GM18858 (cell line): Measurements from ENCODE around the gene KDM5D.

Experiments used
- ATAC-seq: cut with Tn5 transposase; IDR thresholded peaks from one replicate; pipeline ENCODE4 v1.9.1; 2021; ENCODE audit not compliant: unreplicated experiment

The KDM5D gene

DNA sequence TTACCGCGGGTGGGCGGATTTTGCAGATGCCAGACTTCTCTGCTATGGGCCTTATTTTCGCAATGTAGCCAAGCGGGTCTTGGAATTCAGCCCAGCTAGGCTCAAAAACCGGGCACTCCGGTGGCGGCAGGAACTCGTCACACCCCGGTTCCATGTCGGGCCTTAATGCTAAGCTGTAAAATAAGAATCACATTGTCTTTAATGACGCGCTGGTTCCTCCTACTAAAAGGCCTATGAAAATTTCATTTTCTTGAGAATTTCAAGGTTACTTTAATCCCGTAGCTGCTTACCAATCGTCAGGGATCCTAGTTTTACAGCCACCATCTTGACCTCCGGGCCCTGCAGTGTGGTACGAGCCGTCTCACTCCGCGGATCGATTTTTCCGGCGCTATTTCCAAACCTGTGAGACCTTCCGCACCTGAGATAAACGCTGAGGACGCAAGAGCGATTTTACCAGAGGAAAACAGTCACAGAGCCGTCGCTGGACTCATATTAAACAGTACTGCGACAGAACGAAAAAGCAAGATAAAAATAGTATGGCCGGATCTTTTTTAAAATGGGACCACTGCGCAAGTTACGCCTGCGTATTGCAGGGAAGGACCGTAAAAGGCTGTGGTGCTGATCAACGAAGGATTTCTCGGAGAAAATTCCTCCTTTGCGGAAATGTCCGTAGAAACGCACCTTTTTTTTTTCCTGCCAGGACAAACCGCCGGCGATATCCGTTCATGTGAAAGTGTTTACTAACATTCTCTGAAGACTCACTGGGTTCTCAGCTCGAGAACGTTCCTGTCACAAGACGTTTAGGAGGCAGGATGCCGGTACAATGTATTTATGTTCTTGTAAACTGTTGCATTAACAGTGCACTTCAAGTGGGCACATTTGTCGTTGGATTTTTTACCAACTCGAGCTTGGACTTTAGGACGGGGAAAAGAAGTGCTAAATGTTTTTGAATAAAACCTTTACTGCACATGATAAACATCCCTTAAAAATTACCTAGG, at the start of gene KDM5D:
KDM5D (minus strand) TSS at position 346 of the 998 bp plus-strand sequence; CDS start at position 154, 192 bp downstream.
- no peak for ATAC-seq

- no peak for ATAC-seq
Observed at GRCh38 chrY:19768375-19768774, 23.8 kb upstream of the KDM5D start.

DNA sequence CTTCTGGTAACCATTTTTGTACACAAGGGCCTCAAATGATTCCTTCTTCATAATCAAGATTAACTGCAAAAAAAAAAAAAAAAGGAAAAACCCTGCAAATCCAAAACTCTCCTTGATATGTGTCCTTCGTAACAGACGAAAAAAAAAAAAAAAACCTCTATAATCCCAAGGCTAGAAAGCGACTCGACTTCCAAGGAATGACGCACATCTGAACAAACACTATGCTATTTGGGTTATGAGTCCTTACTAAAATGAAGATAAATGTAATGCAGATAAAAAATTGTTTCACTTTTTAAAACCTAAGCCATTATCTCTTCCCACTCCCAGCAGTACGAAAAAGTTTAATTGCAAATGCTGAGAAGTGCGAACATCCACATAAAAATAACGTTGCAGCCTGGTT, 1.2 kb downstream of the KDM5D start:
- no peak for ATAC-seq

DNA sequence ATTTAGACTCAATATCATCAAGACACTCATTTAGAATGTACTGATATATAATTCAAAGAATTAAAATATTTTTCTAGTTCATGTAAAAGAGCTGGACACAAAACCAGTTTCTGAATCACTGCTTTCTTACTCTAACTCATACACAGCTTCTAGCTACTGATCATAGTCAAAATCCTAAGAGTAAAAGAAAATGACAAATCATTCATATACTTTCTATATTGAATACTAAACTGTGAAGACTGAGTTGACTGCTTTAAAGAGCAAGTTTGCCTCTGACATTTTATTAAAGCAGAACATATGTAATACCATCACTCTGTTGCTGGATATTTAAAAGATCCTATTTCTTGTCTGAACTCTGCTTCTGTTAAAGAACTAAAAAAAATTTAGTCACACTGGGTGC, 2.4 kb downstream of the KDM5D start:
- no peak for ATAC-seq

DNA sequence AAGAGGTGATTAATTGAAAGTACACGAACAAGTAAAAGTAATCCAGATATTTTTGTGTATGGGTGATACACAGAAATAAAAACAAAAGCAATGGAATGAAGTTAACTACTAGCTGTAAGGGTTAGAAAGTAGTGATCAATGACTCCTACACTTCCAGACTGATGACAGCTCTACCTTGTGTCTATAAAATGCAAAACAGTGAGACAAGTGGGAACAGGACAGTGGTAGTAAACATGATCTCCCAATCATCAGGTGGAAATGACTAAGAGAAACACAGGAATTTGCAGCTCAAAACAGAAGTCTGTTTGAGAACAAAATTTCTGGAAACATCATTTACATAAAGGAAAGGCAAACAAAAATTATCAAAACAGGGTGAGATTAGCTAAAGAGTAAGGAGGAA, 10.1 kb downstream of the KDM5D start:
- no peak for ATAC-seq

DNA sequence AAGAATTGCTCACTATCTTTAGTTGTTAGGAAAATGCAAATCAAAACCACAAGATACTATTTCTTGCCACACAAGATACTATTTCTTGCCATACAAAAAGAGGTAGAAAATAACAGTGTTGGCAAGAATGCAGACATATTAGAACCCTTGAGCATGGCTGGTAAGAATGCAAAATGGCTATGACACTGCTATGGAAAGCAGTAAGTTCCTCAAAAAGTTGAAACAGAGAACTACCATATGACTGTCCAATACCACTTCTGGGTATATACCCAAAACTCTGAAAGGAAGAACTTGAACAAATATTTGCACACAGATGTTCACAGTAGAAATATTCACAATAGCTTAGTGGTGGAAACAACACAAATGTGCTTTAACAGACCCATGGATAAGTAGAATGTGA, 26.6 kb downstream of the KDM5D start:
- ATAC-seq = no peak

DNA sequence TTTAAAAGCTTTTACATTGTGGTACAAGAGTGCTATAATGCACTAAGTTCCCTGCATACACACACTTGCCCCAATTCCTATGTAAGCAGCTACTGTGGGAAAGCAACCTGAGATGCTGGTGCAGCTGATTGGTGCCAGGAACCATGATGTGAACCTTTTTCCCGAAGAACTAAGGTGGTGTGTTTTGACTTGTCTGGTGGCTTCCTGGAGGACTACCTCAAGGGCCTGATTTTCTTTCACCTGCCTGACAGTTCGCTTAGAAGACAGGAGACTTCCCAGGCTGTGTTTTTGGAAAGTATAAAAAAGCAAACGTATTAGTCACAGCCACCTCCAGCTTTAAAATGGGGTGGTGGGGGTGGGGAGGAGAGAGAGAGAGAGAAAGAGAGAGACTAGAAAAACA, 27.4 kb downstream of the KDM5D start:
- ATAC-seq = no peak

DNA sequence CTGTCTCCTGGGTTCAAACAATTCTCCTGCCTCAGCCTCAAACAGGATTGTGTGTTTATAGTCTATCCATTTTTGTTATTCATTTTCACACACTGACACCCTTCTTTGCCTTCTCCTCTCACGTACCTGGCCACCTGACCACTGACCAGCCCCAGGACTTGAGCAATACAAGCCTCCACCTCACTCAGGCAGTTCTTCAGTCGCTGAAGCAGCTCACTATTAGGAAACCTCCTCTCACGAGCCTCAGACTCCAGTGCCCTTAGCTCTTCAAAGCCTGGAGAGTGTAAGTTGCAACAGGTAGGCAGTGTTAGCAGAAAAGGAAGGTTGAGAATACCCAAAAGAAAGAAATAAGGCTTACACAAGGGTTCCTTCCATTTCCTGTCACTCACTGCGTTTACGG, 29.3 kb downstream of the KDM5D start:
- no peak for ATAC-seq

GRCh38 chrY:19713430-19713829, 31.1 kb downstream of the KDM5D start:
- ATAC-seq = no peak

DNA sequence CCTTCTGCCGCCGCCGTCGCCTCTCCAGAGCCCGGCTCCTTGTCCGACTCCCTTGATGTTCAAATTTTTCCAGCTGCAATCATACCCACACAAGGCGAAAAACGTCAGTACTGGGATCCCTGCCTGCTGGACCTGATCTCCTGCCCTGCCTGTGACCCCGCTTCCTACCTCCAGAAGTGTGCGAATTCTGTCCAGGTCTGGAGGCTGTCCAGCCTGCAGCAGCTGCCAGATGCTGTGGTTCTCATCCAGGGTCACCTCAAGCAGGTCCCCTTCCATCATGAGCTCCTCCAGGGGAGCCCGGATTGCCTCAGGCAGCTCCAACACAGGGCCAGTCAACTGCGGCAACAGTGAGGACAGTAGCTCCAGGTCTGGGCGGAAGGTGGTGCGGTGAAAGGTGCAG, 38.3 kb downstream of the KDM5D start:
- ATAC-seq = no peak

GRCh38 chrY:19698495-19698894, 46.0 kb downstream of the KDM5D start:
- no peak for ATAC-seq

- ATAC-seq = no peak
Observed at GRCh38 chrY:19680821-19681220, 63.7 kb downstream of the KDM5D start.
